ENCODE data around the gene SAMD4B.

SAMD4B gene

GRCh38 chr19:39412867-39413271 is 70.6 kb downstream of the SAMD4B start:
- in situ Hi-C loops (cut with MboI; ENCODE audit: low sequenced_read_pairs), result loop anchor here (10.0 kb wide), 1 partner anchor 298 kb away; no protein-coding TSS in a partner anchor
- peaks cover 29% of the 10 kb centered on the region for H3K4me1 ChIP-seq
- no peaks in the 10 kb centered on the region for H3K9me3 ChIP-seq
- H3K36me3 ChIP-seq (replicated peaks), result peaks cover 19% of the 10 kb centered on the region
- no peak for DNase-seq (ENCODE audit: low spot score in 2 of 2)
- no peaks in the 10 kb centered on the region for H3K27me3 ChIP-seq (ENCODE audit: low read depth)
- peak overlapping the region; percentile 98 for H3K4me3 ChIP-seq

GRCh38 chr19:39413272-39413910 is 71.2 kb downstream of the SAMD4B start:
- in situ Hi-C loops (cut with MboI; ENCODE audit: low sequenced_read_pairs), result loop anchor here (10.0 kb wide), 1 partner anchor 299 kb away; no protein-coding TSS in a partner anchor
- Histone ChIP-seq H3K9me3 (no peaks in the 10 kb centered on the region), H3K4me1 (peaks cover 24% of the 10 kb centered on the region), H3K36me3 (replicated peaks) (peaks cover 14% of the 10 kb centered on the region), H3K27me3 (ENCODE audit: low read depth) (no peaks in the 10 kb centered on the region), H3K4me3 (peak overlapping the region; percentile 98)
- DNase-seq (ENCODE audit: low spot score in 2 of 2), result peak; percentile 62 to 87

GRCh38 chr19:39413911-39414608 is 71.8 kb downstream of the SAMD4B start:
- H3K36me3 ChIP-seq (replicated peaks), result peaks cover 18% of the 10 kb centered on the region
- peak overlapping the region; percentile 98 for H3K4me3 ChIP-seq
- peak in 1 of 2 experiments; percentile 60 for DNase-seq (ENCODE audit: low spot score in 2 of 2)
- no peaks in the 10 kb centered on the region for H3K27me3 ChIP-seq (ENCODE audit: low read depth)
- no peaks in the 10 kb centered on the region for H3K9me3 ChIP-seq
- H3K4me1 ChIP-seq, result peaks cover 18% of the 10 kb centered on the region
- in situ Hi-C loops (cut with MboI; ENCODE audit: low sequenced_read_pairs), result loop anchor here (10.0 kb wide), 1 partner anchor 299 kb away; no protein-coding TSS in a partner anchor

- Histone ChIP-seq H3K27me3 (ENCODE audit: low read depth) (no peaks in the 10 kb centered on the region), H3K9me3 (no peaks in the 10 kb centered on the region), H3K4me1 (peaks cover 14% of the 10 kb centered on the region), H3K4me3 (no peak overlapping the region), H3K36me3 (replicated peaks) (peaks cover 22% of the 10 kb centered on the region)
- in situ Hi-C loops (cut with MboI; ENCODE audit: low sequenced_read_pairs), result loop anchor here (10.0 kb wide), 1 partner anchor 301 kb away; no protein-coding TSS in a partner anchor
- no peak for DNase-seq (ENCODE audit: low spot score in 2 of 2)
These were observed 73.2 kb downstream of the SAMD4B start for GRCh38 chr19:39415111-39416046.

GRCh38 chr19:39416152-39417120 is 74.2 kb downstream of the SAMD4B start:
- DNase-seq (ENCODE audit: low spot score in 2 of 2), result no peak
- no peaks in the 10 kb centered on the region for H3K27me3 ChIP-seq (ENCODE audit: low read depth)
- in situ Hi-C loops (cut with MboI; ENCODE audit: low sequenced_read_pairs), result loop anchor here (10.0 kb wide), 1 partner anchor 302 kb away; no protein-coding TSS in a partner anchor
- no peak overlapping the region for H3K4me3 ChIP-seq
- no peaks in the 10 kb centered on the region for H3K9me3 ChIP-seq
- H3K4me1 ChIP-seq, result peaks cover 9% of the 10 kb centered on the region
- peaks cover 28% of the 10 kb centered on the region for H3K36me3 ChIP-seq (replicated peaks)

- no peaks in the 10 kb centered on the region for H3K9me3 ChIP-seq
- no peak for DNase-seq (ENCODE audit: low spot score in 2 of 2)
- peaks cover 6% of the 10 kb centered on the region for H3K4me1 ChIP-seq
- H3K27me3 ChIP-seq (ENCODE audit: low read depth), result no peaks in the 10 kb centered on the region
- no peak overlapping the region for H3K4me3 ChIP-seq
- peaks cover 35% of the 10 kb centered on the region for H3K36me3 ChIP-seq (replicated peaks)
- in situ Hi-C loops (cut with MboI; ENCODE audit: low sequenced_read_pairs), result loop anchor here (10.0 kb wide), 1 partner anchor 303 kb away; no protein-coding TSS in a partner anchor
These were observed 75.4 kb downstream of the SAMD4B start for GRCh38 chr19:39417463-39418181.

- Histone ChIP-seq H3K27me3 (ENCODE audit: low read depth) (no peaks in the 10 kb centered on the region), H3K4me3 (no peak overlapping the region), H3K9me3 (no peaks in the 10 kb centered on the region), H3K4me1 (peaks cover 6% of the 10 kb centered on the region), H3K36me3 (replicated peaks) (peaks cover 43% of the 10 kb centered on the region)
- no peak for DNase-seq (ENCODE audit: low spot score in 2 of 2)
- in situ Hi-C loops (cut with MboI; ENCODE audit: low sequenced_read_pairs), result loop anchor here (10.0 kb wide), 1 partner anchor 304 kb away; no protein-coding TSS in a partner anchor
These were observed 76.8 kb downstream of the SAMD4B start for GRCh38 chr19:39419003-39419402.

- Histone ChIP-seq H3K27me3 (ENCODE audit: low read depth) (no peaks in the 10 kb centered on the region), H3K9me3 (no peaks in the 10 kb centered on the region), H3K4me1 (no peaks in the 10 kb centered on the region), H3K4me3 (no peak overlapping the region), H3K36me3 (replicated peaks) (peaks cover 43% of the 10 kb centered on the region)
- in situ Hi-C loops (cut with MboI; ENCODE audit: low sequenced_read_pairs), result no loop called here
- no peak for DNase-seq (ENCODE audit: low spot score in 2 of 2)
These were observed 78.5 kb downstream of the SAMD4B start for GRCh38 chr19:39420769-39421168.

GRCh38 chr19:39422020-39422419 is 79.8 kb downstream of the SAMD4B start:
- Histone ChIP-seq H3K4me3 (no peak overlapping the region), H3K4me1 (no peaks in the 10 kb centered on the region; the same call in 1 of the 2 replicates), H3K36me3 (replicated peaks) (peaks cover 41% of the 10 kb centered on the region), H3K27me3 (ENCODE audit: low read depth) (no peaks in the 10 kb centered on the region), H3K9me3 (no peaks in the 10 kb centered on the region)
- no peak for DNase-seq (ENCODE audit: low spot score in 2 of 2)
- in situ Hi-C loops (cut with MboI; ENCODE audit: low sequenced_read_pairs), result no loop called here

GRCh38 chr19:39423258-39424086 is 81.3 kb downstream of the SAMD4B start:
- H3K4me3 ChIP-seq, result no peak overlapping the region
- H3K27me3 ChIP-seq (ENCODE audit: low read depth), result no peaks in the 10 kb centered on the region
- H3K4me1 ChIP-seq, result no peaks in the 10 kb centered on the region; the same call in 1 of the 2 replicates
- H3K9me3 ChIP-seq, result no peaks in the 10 kb centered on the region
- peaks cover 38% of the 10 kb centered on the region for H3K36me3 ChIP-seq (replicated peaks)
- DNase-seq (ENCODE audit: low spot score in 2 of 2), result no peak
- in situ Hi-C loops (cut with MboI; ENCODE audit: low sequenced_read_pairs), result no loop called here

- no peak for DNase-seq (ENCODE audit: low spot score in 2 of 2)
- no peaks in the 10 kb centered on the region for H3K27me3 ChIP-seq (ENCODE audit: low read depth)
- H3K36me3 ChIP-seq (replicated peaks), result peaks cover 29% of the 10 kb centered on the region
- H3K9me3 ChIP-seq, result no peaks in the 10 kb centered on the region
- no peak overlapping the region for H3K4me3 ChIP-seq
- no peaks in the 10 kb centered on the region; the same call in 1 of the 2 replicates for H3K4me1 ChIP-seq
- in situ Hi-C loops (cut with MboI; ENCODE audit: low sequenced_read_pairs), result no loop called here
These were observed 82.7 kb downstream of the SAMD4B start for GRCh38 chr19:39424934-39425333.
